SK-N-SH treated with all-trans-retinoic acid at 6 μM for 48 hours (cell line): ENCODE data around the gene TENT4B.
"Not testable (repeated sequence)": the region's sequence is repeated elsewhere in the genome, so short reads cannot be mapped to it uniquely, and the experiment has no call there.

Source experiments
- ATAC-seq: fragments of 200-7000 bp; cut with Tn5 transposase; 3 replicates; pipeline ENCODE4 v1.9.1; 2020; ENCODE audit warnings: mild to moderate bottlenecking, moderate library complexity
- ARNTL ChIP-seq: fragments of 450-650 bp; formaldehyde crosslinking; IDR thresholded peaks from 2 replicates; pipeline ENCODE4 v1.5.0; 2020; ENCODE audit warnings: low read depth, mild to moderate bottlenecking, moderate library complexity, borderline replicate concordance
- BACH2 ChIP-seq: fragments of 250-450 bp; sonication (Bioruptor Pico); IDR thresholded peaks from 2 replicates; pipeline ENCODE4 v1.9.0; 2021; ENCODE audit warnings: mild to moderate bottlenecking, borderline replicate concordance
- CREB5 ChIP-seq: fragments of 250-450 bp; sonication (Bioruptor Pico); IDR thresholded peaks from 2 replicates; pipeline ENCODE4 v1.5.1; 2020; ENCODE audit warnings: low read depth, mild to moderate bottlenecking, moderate library complexity
- CSRNP3 ChIP-seq: fragments of 250-450 bp; sonication (Bioruptor Pico); IDR thresholded peaks from 2 replicates; pipeline ENCODE4 v1.5.1; 2021; ENCODE audit warnings: mild to moderate bottlenecking, moderate library complexity
- ESRRG ChIP-seq: fragments of 250-450 bp; sonication (Bioruptor Pico); IDR thresholded peaks from 2 replicates; pipeline ENCODE4 v1.6.1; 2021; ENCODE audit warnings: mild to moderate bottlenecking
- GLIS3 ChIP-seq: fragments of 250-450 bp; sonication (Bioruptor Pico); IDR thresholded peaks from 2 replicates; pipeline ENCODE4 v1.5.0; 2020; ENCODE audit warnings: mild to moderate bottlenecking, moderate library complexity
- ISL1 ChIP-seq: fragments of 250-450 bp; sonication (Bioruptor Pico); IDR thresholded peaks from 2 replicates; pipeline ENCODE4 v2.1.2; 2022; ENCODE audit warnings: mild to moderate bottlenecking, moderate library complexity
- OSR1 ChIP-seq: fragments of 250-450 bp; sonication (Bioruptor Pico); IDR thresholded peaks from 2 replicates; pipeline ENCODE4 v1.8.0; 2022; ENCODE audit warnings: moderate library complexity, mild to moderate bottlenecking, inconsistent platforms
- PATZ1 ChIP-seq: fragments of 250-450 bp; sonication (Bioruptor Pico); IDR thresholded peaks from 2 replicates; pipeline ENCODE4 v1.8.0; 2020; ENCODE audit warnings: mild to moderate bottlenecking, moderate library complexity, borderline replicate concordance
- PPARA ChIP-seq: fragments of 250-450 bp; sonication (Bioruptor Pico); IDR thresholded peaks from 2 replicates; pipeline ENCODE4 v1.5.0; 2020; ENCODE audit warnings: mild to moderate bottlenecking, borderline replicate concordance
- RARB ChIP-seq: fragments of 250-450 bp; sonication (Bioruptor Pico); IDR thresholded peaks from 2 replicates; pipeline ENCODE4 v1.8.0; 2021; ENCODE audit warnings: mild to moderate bottlenecking, moderate library complexity
- SNAI2 ChIP-seq: fragments of 250-450 bp; sonication (Bioruptor Pico); IDR thresholded peaks from 2 replicates; pipeline ENCODE4 v1.5.0; 2020; ENCODE audit warnings: mild to moderate bottlenecking, moderate library complexity
- TSHZ2 ChIP-seq: fragments of 250-450 bp; sonication (Bioruptor Pico); IDR thresholded peaks from 2 replicates; pipeline ENCODE4 v1.5.0; 2020; ENCODE audit warnings: mild to moderate bottlenecking, moderate library complexity
- ZFP3 ChIP-seq: fragments of 250-450 bp; sonication (Bioruptor Pico); IDR thresholded peaks from 2 replicates; pipeline ENCODE4 v1.5.0; 2020; ENCODE audit warnings: mild to moderate bottlenecking, moderate library complexity
- ZFP30 ChIP-seq: fragments of 450-650 bp; formaldehyde crosslinking; IDR thresholded peaks from 2 replicates; pipeline ENCODE4 v1.5.0; 2022; ENCODE audit warnings: mild to moderate bottlenecking, moderate library complexity
- ZNF565 ChIP-seq: fragments of 450-650 bp; formaldehyde crosslinking; conservative IDR thresholded peaks from 2 replicates; pipeline ENCODE4 v1.5.0; 2020; ENCODE audit warnings: low read depth, mild to moderate bottlenecking, moderate library complexity
- ZNF70 ChIP-seq: fragments of 450-650 bp; formaldehyde crosslinking; IDR thresholded peaks from 2 replicates; pipeline ENCODE4 v1.5.0; 2020; ENCODE audit warnings: mild to moderate bottlenecking, moderate library complexity
- ZNF8 ChIP-seq: fragments of 450-650 bp; formaldehyde crosslinking; IDR thresholded peaks from 2 replicates; pipeline ENCODE4 v1.5.0; 2020; ENCODE audit warnings: mild to moderate bottlenecking, moderate library complexity

Gene TENT4B

GRCh38 chr16:50167556-50167955, 14.4 kb downstream of the TENT4B start:
- no peak for ATAC-seq
- TF ChIP-seq SNAI2 (CRISPR knock-in tag): no peak
- no peak for TF ChIP-seq BACH2 (CRISPR knock-in tag)
- TF ChIP-seq TSHZ2 (CRISPR knock-in tag): no peak
- no peak for TF ChIP-seq ZNF565 (CRISPR knock-in tag)
- TF ChIP-seq GLIS3 (CRISPR knock-in tag): no peak
- no peak for TF ChIP-seq ZNF8 (CRISPR knock-in tag)
- TF ChIP-seq ISL1 (CRISPR knock-in tag): no peak

GRCh38 chr16:50169555-50170096, 16.5 kb downstream of the TENT4B start:
- no peak for TF ChIP-seq TSHZ2 (CRISPR knock-in tag)
- no peak for TF ChIP-seq ZNF8 (CRISPR knock-in tag)
- TF ChIP-seq SNAI2 (CRISPR knock-in tag): no peak
- TF ChIP-seq PPARA (CRISPR knock-in tag): no peak
- no peak for TF ChIP-seq GLIS3 (CRISPR knock-in tag)
- no peak for TF ChIP-seq ZFP30 (CRISPR knock-in tag)
- TF ChIP-seq PATZ1 (CRISPR knock-in tag): no peak
- TF ChIP-seq CSRNP3 (CRISPR knock-in tag): no peak
- no peak for TF ChIP-seq ZNF70
- TF ChIP-seq OSR1: no peak
- no peak for TF ChIP-seq ARNTL (CRISPR knock-in tag)
- TF ChIP-seq ESRRG (CRISPR knock-in tag): no peak
- no peak for TF ChIP-seq ISL1 (CRISPR knock-in tag)
- TF ChIP-seq ZFP3 (CRISPR knock-in tag): no peak
- TF ChIP-seq BACH2 (CRISPR knock-in tag): no peak
- TF ChIP-seq ZNF565 (CRISPR knock-in tag): no peak
- TF ChIP-seq RARB (CRISPR knock-in tag): no peak
- no peak for TF ChIP-seq CREB5 (CRISPR knock-in tag)
- no peak for ATAC-seq

GRCh38 chr16:50171773-50172172, 18.7 kb downstream of the TENT4B start:
- ATAC-seq: not testable (repeated sequence)
